ENCODE data around the gene MRGPRF.

MRGPRF gene

GRCh38 chr11:69018924-69019323 lies 5.9 kb upstream of the MRGPRF start:
- DNase-seq = no peak

DNA sequence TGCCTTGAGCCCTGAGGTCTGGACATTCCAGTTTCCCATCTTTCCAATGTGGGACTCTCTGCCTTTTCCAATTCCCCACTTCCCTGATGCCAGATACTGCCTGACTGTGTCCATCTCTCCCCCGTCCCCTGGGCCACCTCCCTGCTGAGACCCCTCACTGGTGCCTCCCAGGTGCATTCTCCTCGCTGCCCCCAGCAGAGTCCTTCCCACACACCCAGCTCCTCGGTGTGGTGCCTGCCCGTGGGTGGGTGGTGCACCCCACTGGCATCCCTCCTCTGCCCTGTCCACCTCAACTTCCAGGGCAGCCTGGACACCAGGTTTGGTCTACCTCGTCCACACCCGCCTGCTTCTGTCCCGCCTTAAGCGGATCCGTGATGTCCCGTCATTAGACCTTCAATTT lies 4.9 kb upstream of the MRGPRF start:
- DNase-seq = no peak

- no peak for DNase-seq
Measured at GRCh38 chr11:69014898-69015549, 2.0 kb upstream of the MRGPRF start.

DNA sequence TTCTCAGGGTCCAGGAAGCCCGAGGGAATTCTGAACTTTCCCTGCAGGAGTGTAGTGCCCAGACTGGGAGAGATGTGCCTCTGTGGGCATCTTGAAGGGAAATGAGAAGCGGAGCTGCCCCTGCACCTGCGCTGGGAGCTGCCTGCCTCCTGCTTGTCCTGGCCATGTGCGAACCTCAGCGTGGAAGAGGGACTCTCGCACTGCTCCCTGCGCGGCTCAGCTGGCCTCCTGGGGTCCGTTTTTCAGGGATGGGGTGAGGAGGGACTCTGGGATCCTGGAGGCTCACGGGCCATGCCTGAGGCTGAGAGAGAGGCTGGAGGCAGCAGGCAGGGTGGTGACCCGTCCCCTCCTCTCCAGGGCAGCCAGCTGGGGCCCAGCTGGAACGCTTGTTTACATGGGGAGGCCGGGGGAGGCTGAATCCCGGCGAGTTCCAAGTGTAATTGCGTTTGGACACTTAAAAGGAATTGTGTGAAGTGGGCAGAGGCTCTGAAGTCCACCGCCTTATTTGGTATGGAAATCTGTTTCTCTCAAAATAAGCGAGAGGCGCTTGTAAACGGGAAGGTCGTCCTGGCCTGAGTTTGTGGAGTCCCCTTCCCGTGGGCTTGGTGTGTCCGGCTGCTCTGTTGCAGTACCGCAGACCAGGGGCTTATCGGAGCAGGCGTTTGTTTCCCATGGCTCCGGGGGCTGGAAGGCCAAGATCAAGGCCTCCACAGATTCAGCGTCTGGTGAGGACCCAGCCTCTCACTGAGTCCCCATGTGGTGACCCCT lies 1.2 kb upstream of the MRGPRF start:
- no peak for DNase-seq

DNA sequence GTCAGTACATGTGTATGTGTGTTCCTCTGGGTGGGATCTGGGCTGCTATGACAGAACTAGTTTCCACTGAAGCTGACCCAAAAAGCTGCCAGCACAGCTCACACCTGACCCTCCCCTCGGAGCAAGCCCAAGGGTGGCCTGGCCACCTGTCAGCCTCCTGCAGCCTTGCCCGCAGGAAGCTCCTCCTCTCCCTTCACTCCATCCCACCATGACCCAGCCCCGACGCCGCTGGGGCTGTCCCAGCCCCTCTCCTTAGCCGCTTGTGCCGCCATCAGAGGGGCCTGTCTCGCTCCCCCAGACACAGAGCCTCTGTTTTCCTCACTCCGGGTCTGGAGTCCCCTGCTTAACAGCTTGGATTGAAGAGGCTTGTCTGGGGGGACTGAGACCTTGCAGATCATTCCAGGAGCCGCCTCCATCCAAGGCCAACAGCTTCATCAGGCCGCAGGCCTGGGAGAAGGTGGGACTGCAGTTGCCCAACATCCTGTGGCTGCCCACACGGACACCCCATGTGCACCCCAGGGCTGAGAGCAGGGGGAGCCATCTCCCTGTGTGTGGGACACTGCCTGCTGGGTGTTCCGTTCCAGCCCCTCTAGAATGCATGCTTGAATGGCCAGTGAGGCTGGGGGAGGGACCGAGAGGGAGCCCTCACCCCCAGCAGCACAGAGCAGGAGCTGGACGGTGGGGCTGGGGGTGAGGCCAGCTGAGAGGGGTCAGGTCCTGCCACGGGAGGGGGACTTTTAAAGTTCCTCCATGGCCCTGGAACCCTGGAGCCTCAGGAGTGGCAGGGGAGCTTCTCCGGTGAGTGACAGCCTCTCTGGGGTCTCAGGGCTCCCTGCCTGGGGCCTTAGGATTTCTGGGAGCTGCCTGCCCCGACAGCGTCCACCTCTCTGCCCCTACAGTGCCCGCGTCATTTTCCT lies 696 bp downstream of the MRGPRF start:
- no peak for DNase-seq

- DNase-seq = no peak
Measured at GRCh38 chr11:69011624-69012091, 1.4 kb downstream of the MRGPRF start.

DNA sequence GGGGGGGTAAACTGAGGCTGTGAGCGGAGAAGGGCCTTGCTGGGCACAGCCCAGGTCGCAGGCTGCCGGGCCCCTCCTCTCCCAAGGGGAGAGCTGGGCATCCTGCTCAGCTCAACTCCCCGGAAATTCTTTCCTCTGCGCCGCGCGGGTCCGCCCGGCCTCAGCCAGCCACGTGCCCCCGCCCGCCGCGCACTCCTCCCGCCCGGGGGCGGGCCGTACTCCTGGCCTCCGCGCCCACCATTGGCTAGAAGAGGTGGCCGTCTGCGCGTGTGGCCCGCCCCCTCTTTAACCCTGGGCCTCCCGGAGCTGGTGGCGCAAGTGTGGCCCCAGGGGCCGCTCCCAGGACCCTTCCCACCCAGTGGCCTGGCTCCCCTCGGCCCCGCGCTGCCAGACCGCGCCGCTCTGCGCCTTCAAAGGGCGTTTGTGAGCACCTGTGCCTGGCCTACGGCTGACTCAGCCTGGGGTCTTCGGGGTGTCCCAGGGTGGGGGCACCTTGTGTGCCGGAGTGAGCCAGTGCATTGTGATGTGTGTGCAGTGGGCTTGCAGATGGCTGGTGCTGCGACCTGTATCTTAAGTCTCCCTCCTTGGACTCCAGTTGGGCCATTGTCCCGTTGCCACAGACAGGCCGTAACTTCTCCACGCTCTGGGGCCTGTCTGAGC lies 2.0 kb downstream of the MRGPRF start:
- no peak for DNase-seq

GRCh38 chr11:69010361-69010891 lies 2.6 kb downstream of the MRGPRF start:
- no peak for DNase-seq

- DNase-seq = no peak
Measured at GRCh38 chr11:69009441-69010211, 3.4 kb downstream of the MRGPRF start.

DNA sequence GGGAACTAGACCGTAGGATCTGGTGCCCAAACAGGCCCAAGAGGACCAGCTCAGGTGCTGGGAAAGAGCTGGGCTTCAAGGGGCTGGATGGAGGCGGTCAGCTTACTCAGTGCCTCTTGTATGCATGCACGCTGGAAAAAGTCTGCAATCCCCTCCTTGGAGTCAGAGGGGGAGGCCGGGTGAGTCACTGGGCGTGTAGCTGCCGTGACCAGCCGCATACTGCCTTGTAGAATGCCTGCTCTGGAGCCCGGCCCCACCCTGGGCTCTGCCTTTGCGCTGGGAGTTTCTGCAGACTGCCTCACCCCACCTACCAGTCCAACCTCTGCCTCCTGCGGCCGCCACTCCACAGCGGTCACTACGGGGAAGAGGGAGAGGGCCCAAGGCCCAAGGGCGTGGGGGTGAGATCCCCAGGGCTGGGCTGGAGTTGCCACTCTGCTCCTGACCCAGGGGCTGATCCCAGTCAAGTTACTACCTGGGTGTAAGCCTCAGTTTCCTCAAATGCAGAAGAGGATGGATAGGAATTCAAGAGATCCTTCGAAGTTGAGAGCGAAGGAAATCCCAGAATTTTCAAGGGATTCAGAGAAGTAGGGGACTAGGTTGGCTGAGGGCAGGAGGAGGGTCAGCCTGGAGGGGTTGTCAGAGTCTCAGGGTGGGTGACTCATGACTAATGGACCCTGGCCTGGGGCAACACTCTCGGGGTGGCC lies 4.2 kb downstream of the MRGPRF start:
- DNase-seq = no peak

- no peak for DNase-seq
Measured at GRCh38 chr11:69007975-69008381, 5.1 kb downstream of the MRGPRF start.

- DNase-seq = no peak
Measured at GRCh38 chr11:69006816-69007215, 6.2 kb downstream of the MRGPRF start.

GRCh38 chr11:69005631-69006368 lies 7.2 kb downstream of the MRGPRF start:
- DNase-seq = no peak

GRCh38 chr11:69005183-69005630 lies 7.8 kb downstream of the MRGPRF start:
- DNase-seq = no peak

DNA sequence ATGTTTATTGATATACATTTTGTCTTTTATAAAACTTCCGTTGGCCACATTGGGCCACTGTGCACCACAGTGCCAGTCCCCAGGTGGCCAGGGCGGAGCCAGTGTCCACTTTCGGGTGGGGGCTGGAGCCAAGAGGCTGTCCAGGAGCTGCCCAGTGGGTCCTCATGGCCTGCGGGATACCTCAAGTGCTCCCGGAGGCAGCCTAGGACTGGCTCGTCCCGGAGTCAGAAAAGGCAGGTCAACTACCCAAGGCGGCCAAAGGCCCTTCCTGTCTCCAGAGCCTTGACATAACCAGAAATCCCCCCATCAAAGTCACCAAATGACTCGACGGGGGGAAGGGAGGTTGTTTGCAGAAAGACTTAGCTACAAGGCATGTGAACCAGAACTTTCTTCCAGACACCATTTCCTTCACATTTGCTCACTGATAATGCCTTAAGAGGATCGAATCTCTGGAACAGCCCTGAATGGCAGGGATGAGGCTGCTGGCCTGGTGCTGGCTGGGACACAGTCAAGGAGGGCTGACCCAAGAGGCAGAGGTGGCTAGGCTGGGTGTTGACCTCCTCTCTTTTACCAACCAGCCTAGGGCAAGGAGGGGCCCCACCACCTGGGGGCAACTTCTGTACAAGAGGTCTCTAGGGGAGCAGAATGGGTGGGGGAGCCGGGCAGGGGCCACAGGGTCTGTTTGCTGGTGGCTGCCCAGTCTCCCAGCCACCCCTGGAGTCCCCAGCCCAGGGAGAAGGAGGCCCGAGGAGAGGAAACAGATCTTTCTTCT lies 8.4 kb downstream of the MRGPRF start:
- DNase-seq = no peak

DNA sequence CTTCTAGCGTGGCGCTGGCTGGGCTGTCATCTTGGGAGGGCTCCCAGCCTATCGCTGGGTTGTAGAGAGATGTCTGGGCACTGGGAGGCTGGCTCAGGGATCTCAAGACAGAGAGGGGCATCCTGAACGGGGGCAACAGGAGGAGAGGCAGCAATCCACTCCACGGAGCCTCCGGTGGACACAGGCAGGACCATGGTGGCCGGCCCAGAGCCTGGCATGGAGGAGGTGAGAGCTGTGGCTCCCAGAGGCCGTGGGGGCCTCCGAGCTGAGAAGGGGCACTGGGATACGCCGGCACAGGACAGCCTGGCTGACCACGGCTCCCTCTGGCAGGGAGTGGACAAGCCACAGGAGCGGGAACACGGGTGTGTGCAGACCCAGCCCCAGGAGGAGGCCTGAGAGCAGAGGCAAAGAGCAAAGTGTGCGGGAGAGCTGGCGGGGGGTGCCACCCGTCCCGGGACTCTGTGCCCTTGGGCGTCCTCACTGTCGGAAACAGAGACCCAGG lies 9.1 kb downstream of the MRGPRF start:
- no peak for DNase-seq

- DNase-seq = no peak
Measured at GRCh38 chr11:69003301-69003865, 9.7 kb downstream of the MRGPRF start.

DNA sequence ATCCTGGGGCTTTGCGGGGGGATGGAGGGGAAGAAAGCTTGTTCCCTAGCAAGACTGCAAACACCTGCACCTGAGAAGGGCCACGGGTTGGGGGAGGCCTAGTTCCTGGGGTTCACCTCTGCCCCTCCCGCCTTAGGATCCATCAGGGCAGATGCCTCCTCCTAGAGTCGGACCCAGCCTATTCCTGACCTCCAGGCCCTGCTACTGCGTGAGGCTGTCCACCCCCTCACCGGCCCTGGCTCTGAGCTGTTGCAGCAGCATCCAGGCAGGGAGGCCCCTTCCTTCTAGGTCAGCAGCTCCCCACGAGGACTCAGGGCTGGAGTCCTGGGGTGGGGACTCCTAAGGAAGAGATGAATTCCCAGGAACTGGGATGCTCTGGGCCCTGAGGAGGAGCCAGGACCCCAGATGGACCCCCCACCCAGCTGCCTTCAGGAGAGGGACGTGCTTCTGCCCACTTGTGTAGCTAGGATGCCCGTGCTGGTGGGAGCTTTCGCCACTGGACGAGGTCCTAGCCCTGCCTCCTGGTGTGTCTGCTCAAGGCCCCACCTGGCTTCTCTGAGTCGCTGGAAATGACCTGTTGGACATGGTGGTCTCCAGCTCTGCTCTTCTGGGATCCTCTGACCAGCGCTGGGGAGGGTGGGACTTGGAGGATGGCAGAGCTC lies 10.3 kb downstream of the MRGPRF start:
- DNase-seq = no peak

All from activated gamma-delta T cell treated with Interleukin-2 at 50 U/mL for 16 hours (primary cell).